22Rv1 (cell line): ENCODE data around the gene WDR6.

ENCODE experiments used
- H3K27ac ChIP-seq: fragments of 450-650 bp; 2 replicates; pipeline ENCODE4 v1.5.1; 2017
- CTCF ChIP-seq: fragments of 450-650 bp; IDR thresholded peaks from 2 replicates; pipeline ENCODE4 v1.5.1; 2017; ENCODE audit warnings: mild to moderate bottlenecking
- ZFX ChIP-seq: fragments of 450-650 bp; IDR thresholded peaks from 2 replicates; pipeline ENCODE4 v1.6.1; 2017; ENCODE audit warnings: antibody characterized with exemption, borderline replicate concordance

WDR6 gene

GRCh38 chr3:48993834-48994233, 13.4 kb upstream of the WDR6 start:
- H3K27ac ChIP-seq = no peak overlapping the region
- TF ChIP-seq CTCF = no peak
- no peak for TF ChIP-seq ZFX

- no peak for TF ChIP-seq ZFX
- TF ChIP-seq CTCF = no peak
- H3K27ac ChIP-seq = no peak overlapping the region
These were observed 10.6 kb upstream of the WDR6 start for GRCh38 chr3:48996640-48997039.

GRCh38 chr3:48997102-48997635, 10.0 kb upstream of the WDR6 start:
- no peak overlapping the region for H3K27ac ChIP-seq
- TF ChIP-seq ZFX = no peak
- no peak for TF ChIP-seq CTCF

GRCh38 chr3:48997714-48998637, 9.2 kb upstream of the WDR6 start:
- no peak for TF ChIP-seq CTCF
- no peak for TF ChIP-seq ZFX
- no peak overlapping the region for H3K27ac ChIP-seq

GRCh38 chr3:48999085-48999858, 7.9 kb upstream of the WDR6 start:
- H3K27ac ChIP-seq = no peak overlapping the region

GRCh38 chr3:49001155-49001554, 6.0 kb upstream of the WDR6 start:
- TF ChIP-seq ZFX = no peak
- TF ChIP-seq CTCF = no peak
- no peak overlapping the region for H3K27ac ChIP-seq

More at GRCh38 chr3:48999085-48999858, 7.9 kb upstream of the WDR6 start:
- no peak for TF ChIP-seq ZFX
- no peak for TF ChIP-seq CTCF
